Natural killer cell (primary cell): ENCODE results near the gene FOXF2. TPM values are rescaled to one million over a fixed set of nuclear protein-coding genes. Genes with fewer than 3 reads are reported as not detected.
"Not testable (repeated sequence)": the region's sequence is repeated elsewhere in the genome, so short reads cannot be mapped to it uniquely, and the experiment has no call there.

Experiments
- ATAC-seq, 3 donors: fragments of 150-1000 bp in 2 of 3; fragments of 200-7000 bp in 1 of 3; cut with Tn5 transposase; 1 replicate in 1 of 3; 2 replicates in 2 of 3; pipeline ENCODE4 v1.10.0; 2021; ENCODE audit warnings: mild to moderate bottlenecking in 2 of 3, moderate library complexity in 2 of 3
- DNase-seq, 2 donors: peaks; one replicate each; pipeline versions ENCODE4 v3.0.0 to v3.0.0-alpha.2; 2013 to 2021; ENCODE audit warnings: mixed read lengths in 1 of 2
- H3K27ac ChIP-seq: one replicate; pipeline ENCODE4 v1.5.1; 2013; ENCODE audit warnings: mild to moderate bottlenecking, low read length
- H3K27me3 ChIP-seq: one replicate; pipeline ENCODE4 v1.6.1; 2013; ENCODE audit warnings: low read length; ENCODE audit not compliant: control insufficient read depth, insufficient read depth
- H3K36me3 ChIP-seq: one replicate; pipeline ENCODE4 v1.6.1; 2013; ENCODE audit warnings: low read length; ENCODE audit not compliant: control insufficient read depth, insufficient read depth
- H3K4me1 ChIP-seq: one replicate; pipeline ENCODE4 v1.6.1; 2013; ENCODE audit warnings: low read length; ENCODE audit not compliant: control insufficient read depth, insufficient read depth
- H3K4me3 ChIP-seq: one replicate; pipeline ENCODE4 v1.5.1; 2013; ENCODE audit warnings: low read length
- H3K9me3 ChIP-seq: one replicate; pipeline ENCODE4 v1.6.1; 2013; ENCODE audit warnings: low read length; ENCODE audit not compliant: control insufficient read depth, insufficient read depth
- H3K27ac Mint-ChIP-seq, 2 donors: one replicate each; pipeline ENCODE4 v1.8.0; 2022; ENCODE audit warnings: mild to moderate bottlenecking in 2 of 2, mixed read lengths in 2 of 2, moderate library complexity in 1 of 2
- H3K27me3 Mint-ChIP-seq, 2 donors: one replicate each; pipeline ENCODE4 v1.8.0; 2022; ENCODE audit warnings: low read depth in 2 of 2, mixed read lengths in 2 of 2
- H3K36me3 Mint-ChIP-seq: one replicate; pipeline ENCODE4 v1.8.0; 2022; ENCODE audit warnings: mixed read lengths
- H3K4me1 Mint-ChIP-seq, 2 donors: one replicate each; pipeline ENCODE4 v1.8.0; 2022; ENCODE audit warnings: mixed read lengths in 2 of 2
- H3K4me3 Mint-ChIP-seq: one replicate; pipeline ENCODE4 v1.8.0; 2022; ENCODE audit warnings: mild to moderate bottlenecking, moderate library complexity, mixed read lengths
- H3K9me3 Mint-ChIP-seq, 2 donors: one replicate each; pipeline ENCODE4 v1.8.0; 2022; ENCODE audit warnings: mixed read lengths in 2 of 2
- CTCF ChIP-seq: fragments of 200-600 bp; IDR thresholded peaks from one replicate; pipeline ENCODE4 v1.8.0; 2022; ENCODE audit warnings: antibody characterized with exemption
- WGBS: methylation state at CpG from one replicate; pipeline ENCODE4 v1.1.7; 2013; ENCODE audit warnings: missing lambda C conversion rate; ENCODE audit not compliant: insufficient coverage; 5-methylcytosine and 5-hydroxymethylcytosine counted together
- intact Hi-C: fragments of 100-400 bp; cut with micrococcal nuclease; formaldehyde crosslinking; loops from one replicate; pipeline ENCODE4 v1.14.2; 2022
- total RNA-seq, 4 donors: library from RNA; stranded (reverse); fragments of 120-200 nt in 1 of 4; gene quantifications; one replicate each; pipeline versions ENCODE4 v1.2.3 to v1.2.4, GENCODE V29; 2013 to 2022

FOXF2 gene
- total RNA-seq, 3 donors from 2014 or later (not counting 1 experiment from before 2014, with no cell fraction given): not detected

GRCh38 chr6:1365686-1366085, 23.7 kb upstream of the FOXF2 start:
- Mint-ChIP-seq H3K36me3 (no peaks in the 10 kb centered on the region), H3K4me1 (no peaks in the 10 kb centered on the region), H3K9me3 (no peaks in the 10 kb centered on the region), H3K27ac (no peak overlapping the region), H3K4me3 (no peak overlapping the region), H3K27me3 (peaks cover 36 to 68% of the 10 kb centered on the region in 2 donors)
- no peaks in the 10 kb centered on the region for H3K4me1 ChIP-seq
- DNase-seq (no peak), ATAC-seq (no peak)
- no peak overlapping the region for H3K27ac ChIP-seq
- no peaks in the 10 kb centered on the region for H3K36me3 ChIP-seq
- WGBS: 86% methylated on average over 6 of the region's 6 CpGs
- TF ChIP-seq CTCF: no peak
- H3K27me3 ChIP-seq: no peaks in the 10 kb centered on the region
- intact Hi-C loops: no loop called here
- H3K4me3 ChIP-seq: no peak overlapping the region
- no peaks in the 10 kb centered on the region for H3K9me3 ChIP-seq

- Histone ChIP-seq H3K4me3 (no peak overlapping the region), H3K9me3 (no peaks in the 10 kb centered on the region), H3K27me3 (peaks cover 5% of the 10 kb centered on the region), H3K36me3 (no peaks in the 10 kb centered on the region), H3K27ac (no peak overlapping the region), H3K4me1 (no peaks in the 10 kb centered on the region)
- WGBS: 89% methylated on average over 8 of the region's 9 CpGs
- DNase-seq (no peak), ATAC-seq (no peak)
- Mint-ChIP-seq H3K4me3 (no peak overlapping the region), H3K27me3 (peaks cover 40 to 75% of the 10 kb centered on the region in 2 donors), H3K9me3 (no peaks in the 10 kb centered on the region), H3K36me3 (no peaks in the 10 kb centered on the region), H3K4me1 (no peaks in the 10 kb centered on the region), H3K27ac (no peak overlapping the region)
- TF ChIP-seq CTCF: no peak
- intact Hi-C loops: no loop called here
Observed at GRCh38 chr6:1367771-1368170, 21.6 kb upstream of the FOXF2 start.

- intact Hi-C loops: no loop called here
- no peak for ATAC-seq
- no peaks in the 10 kb centered on the region for H3K4me1 ChIP-seq
- no peak overlapping the region for H3K4me3 Mint-ChIP-seq
- no peak overlapping the region for H3K27ac ChIP-seq
- no peak for TF ChIP-seq CTCF
- H3K27ac Mint-ChIP-seq: no peak overlapping the region
- H3K27me3 Mint-ChIP-seq: peaks cover 42 to 80% of the 10 kb centered on the region in 2 donors
- H3K36me3 Mint-ChIP-seq: no peaks in the 10 kb centered on the region
- H3K36me3 ChIP-seq: no peaks in the 10 kb centered on the region
- H3K9me3 Mint-ChIP-seq: peaks cover 0 to 2% of the 10 kb centered on the region in 2 donors
- no peak for DNase-seq
- WGBS: 88% methylated on average over 9 of the region's 9 CpGs
- no peak overlapping the region for H3K4me3 ChIP-seq
- H3K4me1 Mint-ChIP-seq: no peaks in the 10 kb centered on the region
- H3K9me3 ChIP-seq: no peaks in the 10 kb centered on the region
- peaks cover 15% of the 10 kb centered on the region for H3K27me3 ChIP-seq
Observed at GRCh38 chr6:1368940-1369339, 20.4 kb upstream of the FOXF2 start.

DNA sequence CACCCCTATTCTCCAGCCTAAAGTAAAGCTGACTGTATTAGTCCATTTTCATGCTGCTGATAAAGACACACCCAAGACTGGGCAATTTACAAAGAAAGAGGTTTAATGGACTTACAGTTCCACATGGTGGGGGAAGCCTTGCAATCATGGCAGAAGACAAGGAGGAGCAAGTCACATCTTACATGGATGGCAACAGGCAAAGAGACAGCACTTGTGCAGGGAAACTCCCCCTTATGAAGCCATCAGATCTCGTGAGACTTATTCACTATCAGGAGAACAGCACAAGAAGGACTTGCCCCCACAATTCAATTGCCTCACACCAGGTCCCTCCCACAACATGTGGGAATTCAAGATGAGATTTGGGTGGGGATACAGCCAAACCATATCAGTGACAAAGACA, 19.7 kb upstream of the FOXF2 start:
- intact Hi-C loops, H3K4me1 Mint-ChIP-seq, H3K27ac ChIP-seq, H3K4me3 ChIP-seq, H3K36me3 Mint-ChIP-seq, DNase-seq, H3K36me3 ChIP-seq, H3K4me3 Mint-ChIP-seq, H3K9me3 ChIP-seq, H3K27ac Mint-ChIP-seq, ATAC-seq, H3K4me1 ChIP-seq, H3K9me3 Mint-ChIP-seq: not testable (repeated sequence)
- peaks cover 15% of the 10 kb centered on the region for H3K27me3 ChIP-seq
- WGBS: 100% methylated on average over 1 of the region's 1 CpG
- peaks cover 42 to 80% of the 10 kb centered on the region in 2 donors for H3K27me3 Mint-ChIP-seq
